ENCODE results near the gene ADCY9. TPM values are rescaled to one million over a fixed set of nuclear protein-coding genes. Genes with fewer than 3 reads are reported as not detected.

The ADCY9 gene
- total RNA-seq, 1 donor = 9.7 TPM

- Histone ChIP-seq H3K27me3 (ENCODE audit: insufficient read depth, low read length) (no peaks in the 10 kb centered on the region), H3K9me3 (ENCODE audit: low read depth, low read length) (no peaks in the 10 kb centered on the region), H3K4me3 (ENCODE audit: low read length) (no peak overlapping the region), H3K4me1 (ENCODE audit: insufficient read depth, low read length) (peaks cover 24% of the 10 kb centered on the region)
These were observed 95.0 kb downstream of the ADCY9 start for GRCh38 chr16:4021070-4021779.

- peaks cover 35% of the 10 kb centered on the region for H3K4me1 ChIP-seq (ENCODE audit: insufficient read depth, low read length)
These were observed 96.9 kb downstream of the ADCY9 start for GRCh38 chr16:4019371-4019791.

GRCh38 chr16:4018391-4018790, 97.9 kb downstream of the ADCY9 start:
- H3K4me1 ChIP-seq (ENCODE audit: insufficient read depth, low read length) = peaks cover 35% of the 10 kb centered on the region
- H3K9me3 ChIP-seq (ENCODE audit: low read depth, low read length) = no peaks in the 10 kb centered on the region
- no peak overlapping the region for H3K4me3 ChIP-seq (ENCODE audit: low read length)
- H3K27me3 ChIP-seq (ENCODE audit: insufficient read depth, low read length) = no peaks in the 10 kb centered on the region

More at GRCh38 chr16:4019371-4019791, 96.9 kb downstream of the ADCY9 start:
- Histone ChIP-seq H3K4me3 (ENCODE audit: low read length) (no peak overlapping the region), H3K9me3 (ENCODE audit: low read depth, low read length) (no peaks in the 10 kb centered on the region), H3K27me3 (ENCODE audit: insufficient read depth, low read length) (no peaks in the 10 kb centered on the region)

- Histone ChIP-seq H3K4me1 (ENCODE audit: insufficient read depth, low read length) (peaks cover 35% of the 10 kb centered on the region), H3K4me3 (ENCODE audit: low read length) (no peak overlapping the region), H3K27me3 (ENCODE audit: insufficient read depth, low read length) (no peaks in the 10 kb centered on the region), H3K9me3 (ENCODE audit: low read depth, low read length) (no peaks in the 10 kb centered on the region)
These were observed 98.4 kb downstream of the ADCY9 start for GRCh38 chr16:4017807-4018206.

- Histone ChIP-seq H3K9me3 (ENCODE audit: low read depth, low read length) (no peaks in the 10 kb centered on the region), H3K27me3 (ENCODE audit: insufficient read depth, low read length) (no peaks in the 10 kb centered on the region), H3K4me3 (ENCODE audit: low read length) (no peak overlapping the region), H3K4me1 (ENCODE audit: insufficient read depth, low read length) (peaks cover 46% of the 10 kb centered on the region)
These were observed 99.6 kb downstream of the ADCY9 start for GRCh38 chr16:4016658-4017057.

- Histone ChIP-seq H3K27me3 (ENCODE audit: insufficient read depth, low read length) (no peaks in the 10 kb centered on the region), H3K9me3 (ENCODE audit: low read depth, low read length) (no peaks in the 10 kb centered on the region), H3K4me3 (ENCODE audit: low read length) (no peak overlapping the region), H3K4me1 (ENCODE audit: insufficient read depth, low read length) (peaks cover 53% of the 10 kb centered on the region)
These were observed 100.3 kb downstream of the ADCY9 start for GRCh38 chr16:4016005-4016352.

- Histone ChIP-seq H3K27me3 (ENCODE audit: insufficient read depth, low read length) (no peaks in the 10 kb centered on the region), H3K4me3 (ENCODE audit: low read length) (no peak overlapping the region), H3K9me3 (ENCODE audit: low read depth, low read length) (no peaks in the 10 kb centered on the region), H3K4me1 (ENCODE audit: insufficient read depth, low read length) (peaks cover 58% of the 10 kb centered on the region)
These were observed 100.8 kb downstream of the ADCY9 start for GRCh38 chr16:4015275-4016004.

- peaks cover 47% of the 10 kb centered on the region for H3K4me1 ChIP-seq (ENCODE audit: insufficient read depth, low read length)
- no peaks in the 10 kb centered on the region for H3K9me3 ChIP-seq (ENCODE audit: low read depth, low read length)
- no peaks in the 10 kb centered on the region for H3K27me3 ChIP-seq (ENCODE audit: insufficient read depth, low read length)
- no peak overlapping the region for H3K4me3 ChIP-seq (ENCODE audit: low read length)
These were observed 104.2 kb downstream of the ADCY9 start for GRCh38 chr16:4011940-4012629.

- Histone ChIP-seq H3K27me3 (ENCODE audit: insufficient read depth, low read length) (no peaks in the 10 kb centered on the region), H3K4me1 (ENCODE audit: insufficient read depth, low read length) (peaks cover 43% of the 10 kb centered on the region), H3K4me3 (ENCODE audit: low read length) (no peak overlapping the region), H3K9me3 (ENCODE audit: low read depth, low read length) (no peaks in the 10 kb centered on the region)
These were observed 104.9 kb downstream of the ADCY9 start for GRCh38 chr16:4011225-4011939.

- H3K4me3 ChIP-seq (ENCODE audit: low read length) = no peak overlapping the region
- no peaks in the 10 kb centered on the region for H3K9me3 ChIP-seq (ENCODE audit: low read depth, low read length)
- no peaks in the 10 kb centered on the region for H3K27me3 ChIP-seq (ENCODE audit: insufficient read depth, low read length)
- H3K4me1 ChIP-seq (ENCODE audit: insufficient read depth, low read length) = peaks cover 34% of the 10 kb centered on the region
These were observed 105.8 kb downstream of the ADCY9 start for GRCh38 chr16:4010225-4011158.

GRCh38 chr16:4009177-4009576, 107.1 kb downstream of the ADCY9 start:
- Histone ChIP-seq H3K9me3 (ENCODE audit: low read depth, low read length) (no peaks in the 10 kb centered on the region), H3K4me3 (ENCODE audit: low read length) (no peak overlapping the region), H3K4me1 (ENCODE audit: insufficient read depth, low read length) (peaks cover 31% of the 10 kb centered on the region), H3K27me3 (ENCODE audit: insufficient read depth, low read length) (no peaks in the 10 kb centered on the region)

- Histone ChIP-seq H3K4me1 (ENCODE audit: insufficient read depth, low read length) (peaks cover 31% of the 10 kb centered on the region), H3K27me3 (ENCODE audit: insufficient read depth, low read length) (no peaks in the 10 kb centered on the region), H3K4me3 (ENCODE audit: low read length) (no peak overlapping the region), H3K9me3 (ENCODE audit: low read depth, low read length) (no peaks in the 10 kb centered on the region)
These were observed 108.1 kb downstream of the ADCY9 start for GRCh38 chr16:4008116-4008515.

GRCh38 chr16:4006397-4006999, 109.7 kb downstream of the ADCY9 start:
- no peaks in the 10 kb centered on the region for H3K9me3 ChIP-seq (ENCODE audit: low read depth, low read length)
- H3K4me3 ChIP-seq (ENCODE audit: low read length) = no peak overlapping the region
- no peaks in the 10 kb centered on the region for H3K27me3 ChIP-seq (ENCODE audit: insufficient read depth, low read length)
- peaks cover 18% of the 10 kb centered on the region for H3K4me1 ChIP-seq (ENCODE audit: insufficient read depth, low read length)

- no peaks in the 10 kb centered on the region for H3K27me3 ChIP-seq (ENCODE audit: insufficient read depth, low read length)
- peaks cover 11% of the 10 kb centered on the region for H3K4me1 ChIP-seq (ENCODE audit: insufficient read depth, low read length)
- H3K4me3 ChIP-seq (ENCODE audit: low read length) = no peak overlapping the region
These were observed 110.5 kb downstream of the ADCY9 start for GRCh38 chr16:4005731-4006130.

More at GRCh38 chr16:4005731-4006130, 110.5 kb downstream of the ADCY9 start:
- H3K9me3 ChIP-seq (ENCODE audit: low read depth, low read length) = no peaks in the 10 kb centered on the region

Measured in mononuclear cell (primary cell).